D721Med (cell line): ENCODE data around the gene LAG3.
A peak's percentile ranks its signal among the peaks of the same experiment; 100 is the strongest.

ENCODE experiments used
- DNase-seq: peaks from one replicate; pipeline ENCODE4 v3.0.0; 2011; ENCODE audit warnings: low spot score; ENCODE audit not compliant: insufficient read length
- FAIRE-seq: peaks from 2 replicates; lab custom pipeline; 2011; peaks lifted over from hg19 to GRCh38; lab: Jason Lieb, UNC
- TF ChIP-seq, protein P1 (sequence below): IDR thresholded peaks from 2 replicates; pipeline ENCODE4 v1.5.1; 2012; ENCODE audit warnings: mild to moderate bottlenecking, control low read depth; ENCODE audit not compliant: insufficient read depth; ENCODE audit errors: missing control alignments

Gene LAG3

DNA sequence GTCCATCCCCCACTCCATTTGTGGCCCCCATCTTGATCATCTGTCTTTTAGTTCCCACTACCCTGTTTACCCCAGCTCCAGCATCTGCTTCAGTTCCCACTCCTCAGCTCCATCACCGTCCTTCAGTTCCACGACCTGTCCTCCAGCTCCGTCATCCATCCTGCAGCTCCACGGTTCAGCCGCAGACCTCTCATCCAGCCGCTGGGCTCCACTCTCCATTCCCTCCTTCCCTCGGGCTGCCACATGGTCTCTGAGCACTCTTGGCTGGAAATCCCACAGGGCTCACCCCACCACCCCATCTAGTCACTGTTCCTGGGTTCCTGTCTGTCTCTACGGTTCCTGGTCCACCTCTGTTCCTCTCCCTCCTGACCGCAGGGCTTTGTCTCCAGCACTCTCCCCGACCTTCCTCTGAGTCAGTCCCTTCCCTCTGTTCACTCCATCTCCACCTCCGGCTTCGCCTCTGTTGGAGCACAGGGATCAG is 52.6 kb downstream of the LAG3 start:
- no peak for FAIRE-seq
- TF ChIP-seq, protein P1, sequence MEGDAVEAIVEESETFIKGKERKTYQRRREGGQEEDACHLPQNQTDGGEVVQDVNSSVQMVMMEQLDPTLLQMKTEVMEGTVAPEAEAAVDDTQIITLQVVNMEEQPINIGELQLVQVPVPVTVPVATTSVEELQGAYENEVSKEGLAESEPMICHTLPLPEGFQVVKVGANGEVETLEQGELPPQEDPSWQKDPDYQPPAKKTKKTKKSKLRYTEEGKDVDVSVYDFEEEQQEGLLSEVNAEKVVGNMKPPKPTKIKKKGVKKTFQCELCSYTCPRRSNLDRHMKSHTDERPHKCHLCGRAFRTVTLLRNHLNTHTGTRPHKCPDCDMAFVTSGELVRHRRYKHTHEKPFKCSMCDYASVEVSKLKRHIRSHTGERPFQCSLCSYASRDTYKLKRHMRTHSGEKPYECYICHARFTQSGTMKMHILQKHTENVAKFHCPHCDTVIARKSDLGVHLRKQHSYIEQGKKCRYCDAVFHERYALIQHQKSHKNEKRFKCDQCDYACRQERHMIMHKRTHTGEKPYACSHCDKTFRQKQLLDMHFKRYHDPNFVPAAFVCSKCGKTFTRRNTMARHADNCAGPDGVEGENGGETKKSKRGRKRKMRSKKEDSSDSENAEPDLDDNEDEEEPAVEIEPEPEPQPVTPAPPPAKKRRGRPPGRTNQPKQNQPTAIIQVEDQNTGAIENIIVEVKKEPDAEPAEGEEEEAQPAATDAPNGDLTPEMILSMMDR, result no peak
- DNase-seq, result no peak

DNA sequence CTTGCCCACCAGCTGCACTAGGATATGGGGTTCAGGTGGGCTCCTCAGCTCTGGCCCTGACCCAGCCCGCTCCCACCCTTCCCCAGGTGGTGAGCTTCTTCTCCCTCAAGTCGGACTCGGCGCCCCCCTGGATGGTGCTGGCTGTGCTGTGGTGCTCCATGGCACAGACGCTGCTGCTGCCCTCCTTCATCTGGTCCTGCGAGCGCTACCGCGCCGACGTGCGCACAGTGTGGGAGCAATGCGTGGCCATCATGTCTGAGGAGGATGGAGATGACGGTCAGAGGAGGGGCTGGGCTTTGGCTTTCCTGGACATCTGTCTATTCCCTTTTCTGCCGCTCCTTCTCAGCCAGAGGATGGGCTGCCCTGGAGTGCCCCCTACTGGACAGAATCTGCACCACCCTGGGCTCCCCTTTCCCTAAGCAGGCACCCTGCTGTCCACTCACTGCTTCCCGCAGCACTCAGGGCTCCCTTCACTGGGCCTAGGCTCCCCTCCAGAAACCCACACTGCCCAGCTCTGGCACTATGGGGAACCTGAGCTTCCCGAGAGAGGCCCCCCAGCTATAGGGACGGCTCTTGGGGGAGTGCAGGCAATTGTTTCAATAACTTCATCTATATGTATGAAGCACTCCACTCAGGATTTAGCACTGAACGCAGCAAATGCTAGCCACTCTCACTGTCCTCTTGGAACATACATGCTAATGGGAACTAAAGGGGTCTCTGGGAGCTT is 53.2 kb downstream of the LAG3 start:
- peak; percentile 98 for DNase-seq
- peak; percentile 81 for FAIRE-seq
- TF ChIP-seq, protein P1, result peak; percentile 86

DNA sequence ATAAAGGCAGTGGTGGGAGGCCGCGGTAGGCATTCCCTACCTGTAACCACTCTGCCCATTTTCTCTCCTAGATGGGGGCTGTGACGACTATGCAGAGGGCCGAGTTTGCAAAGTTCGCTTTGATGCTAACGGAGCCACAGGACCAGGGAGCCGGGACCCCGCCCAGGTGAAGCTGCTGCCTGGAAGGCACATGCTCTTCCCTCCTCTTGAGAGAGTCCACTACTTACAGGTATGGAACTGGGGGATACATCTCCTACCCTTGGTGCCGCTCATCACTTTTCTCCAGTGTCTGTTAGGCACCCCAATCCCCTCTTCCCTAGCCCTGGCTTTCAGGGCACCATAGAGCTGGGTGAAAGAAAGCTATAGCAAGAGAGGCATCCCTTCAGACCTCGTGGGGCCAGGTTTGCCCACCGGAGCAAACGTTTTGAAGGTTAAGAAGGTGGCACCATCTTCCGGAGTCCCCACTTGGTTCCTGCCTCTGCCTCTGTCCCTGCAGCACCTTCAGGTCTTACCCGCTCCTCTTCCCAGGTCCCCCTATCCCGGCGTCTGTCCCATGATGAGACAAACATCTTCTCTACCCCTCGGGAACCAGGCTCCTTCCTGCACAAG is 53.9 kb downstream of the LAG3 start:
- DNase-seq (no peak), FAIRE-seq (no peak)
- TF ChIP-seq, protein P1, result no peak

DNA sequence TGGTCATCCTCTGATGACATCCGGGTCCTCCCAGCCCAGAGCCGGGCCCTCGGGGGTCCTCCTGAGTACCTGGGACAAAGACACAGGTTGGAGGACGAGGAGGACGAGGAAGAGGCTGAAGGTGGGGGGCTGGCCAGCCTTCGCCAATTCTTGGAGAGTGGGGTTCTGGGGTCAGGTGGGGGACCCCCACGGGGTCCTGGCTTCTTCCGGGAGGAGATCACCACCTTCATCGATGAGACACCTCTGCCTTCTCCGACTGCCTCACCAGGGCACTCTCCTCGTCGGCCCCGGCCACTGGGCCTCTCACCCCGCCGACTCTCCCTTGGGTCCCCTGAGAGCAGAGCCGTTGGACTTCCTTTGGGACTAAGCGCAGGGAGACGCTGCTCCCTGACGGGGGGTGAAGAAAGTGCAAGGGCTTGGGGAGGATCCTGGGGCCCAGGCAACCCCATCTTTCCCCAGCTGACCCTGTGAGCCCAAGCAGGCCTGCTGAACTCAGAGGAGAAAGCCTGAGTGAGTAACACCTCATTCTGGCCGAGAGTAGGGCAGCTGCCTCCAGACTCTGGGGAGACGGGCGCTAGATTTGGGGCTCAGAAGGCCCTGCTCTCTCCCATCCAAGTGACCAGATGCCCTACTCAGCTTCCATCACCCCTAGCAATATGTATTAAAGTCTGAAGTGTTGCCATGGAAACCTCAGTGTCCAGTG is 54.6 kb downstream of the LAG3 start:
- no peak for DNase-seq
- TF ChIP-seq, protein P1, result no peak
- FAIRE-seq, result no peak

DNA sequence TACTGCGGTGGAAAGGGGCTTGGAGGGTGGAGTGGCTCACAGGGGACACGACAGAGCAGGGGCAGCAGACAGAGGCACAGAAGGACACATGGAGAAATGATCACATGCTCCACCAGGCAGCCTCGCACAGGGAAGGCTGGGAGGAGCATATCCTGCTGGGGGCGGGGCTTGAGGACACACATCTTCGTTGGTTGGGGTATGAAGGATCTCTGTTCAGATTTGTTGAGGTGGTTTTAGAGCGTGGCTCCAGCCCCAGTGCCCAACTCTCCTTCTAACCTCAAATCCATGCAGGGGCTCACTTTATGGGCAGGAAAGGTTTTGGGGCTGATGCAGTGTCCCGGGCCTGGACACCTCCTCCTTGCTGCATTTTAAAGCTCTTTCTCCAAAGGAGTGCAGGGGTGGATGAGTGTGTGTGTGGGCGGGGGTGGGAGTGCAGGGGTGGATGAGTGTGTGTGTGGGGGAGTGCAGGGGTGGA is 55.2 kb downstream of the LAG3 start:
- TF ChIP-seq, protein P1, result no peak
- DNase-seq (peak; percentile 97), FAIRE-seq (peak; percentile 11)
